ENCODE measurements around the gene ADRA2B.
"Not testable (repeated sequence)": the region's sequence is repeated elsewhere in the genome, so short reads cannot be mapped to it uniquely, and the experiment has no call there.

The ADRA2B gene

GRCh38 chr2:96150007-96150640, 33.8 kb upstream of the ADRA2B start:
- DNase-seq: no peak

DNA sequence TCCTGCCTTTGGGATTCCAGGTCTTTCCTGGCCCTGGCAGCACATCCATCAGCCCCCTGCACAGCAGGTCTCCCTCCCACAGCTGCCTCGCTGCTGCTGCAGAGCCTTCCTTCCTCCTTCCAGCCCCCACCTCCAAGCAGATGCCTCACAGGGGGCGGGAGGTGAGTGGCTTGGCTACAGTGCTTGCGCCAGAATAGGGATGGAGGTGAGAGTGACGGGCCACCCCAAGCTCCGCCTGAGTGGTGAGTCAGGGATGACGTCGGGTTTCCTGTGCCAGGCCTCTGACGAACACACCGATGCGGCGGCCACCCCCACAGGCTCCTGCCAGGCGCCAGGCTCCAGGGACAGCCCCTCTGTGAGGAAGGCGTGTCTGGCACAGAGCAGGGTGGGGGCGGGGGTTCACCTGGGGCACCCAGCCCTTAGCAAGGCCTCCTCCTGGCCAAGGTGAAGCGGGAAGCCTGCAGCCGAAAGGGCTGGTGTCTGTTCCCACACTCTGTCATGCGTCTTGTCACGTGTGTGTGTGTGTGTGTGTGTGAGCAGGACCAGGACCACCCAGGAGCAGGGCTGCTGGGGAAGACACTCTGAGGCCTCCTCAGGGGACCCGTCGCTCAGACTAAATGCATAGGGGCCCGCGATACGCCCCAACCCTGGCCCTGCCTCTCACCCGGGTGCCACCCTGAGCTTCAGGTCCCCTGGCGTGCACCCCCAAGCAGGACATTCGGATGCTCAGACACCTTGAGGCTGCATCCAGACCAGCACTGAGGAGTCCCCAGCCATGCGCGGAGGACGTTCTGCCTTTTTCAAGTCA, 32.2 kb upstream of the ADRA2B start:
- DNase-seq: peak in 2 of 3 experiments; percentile 88 to 94

DNA sequence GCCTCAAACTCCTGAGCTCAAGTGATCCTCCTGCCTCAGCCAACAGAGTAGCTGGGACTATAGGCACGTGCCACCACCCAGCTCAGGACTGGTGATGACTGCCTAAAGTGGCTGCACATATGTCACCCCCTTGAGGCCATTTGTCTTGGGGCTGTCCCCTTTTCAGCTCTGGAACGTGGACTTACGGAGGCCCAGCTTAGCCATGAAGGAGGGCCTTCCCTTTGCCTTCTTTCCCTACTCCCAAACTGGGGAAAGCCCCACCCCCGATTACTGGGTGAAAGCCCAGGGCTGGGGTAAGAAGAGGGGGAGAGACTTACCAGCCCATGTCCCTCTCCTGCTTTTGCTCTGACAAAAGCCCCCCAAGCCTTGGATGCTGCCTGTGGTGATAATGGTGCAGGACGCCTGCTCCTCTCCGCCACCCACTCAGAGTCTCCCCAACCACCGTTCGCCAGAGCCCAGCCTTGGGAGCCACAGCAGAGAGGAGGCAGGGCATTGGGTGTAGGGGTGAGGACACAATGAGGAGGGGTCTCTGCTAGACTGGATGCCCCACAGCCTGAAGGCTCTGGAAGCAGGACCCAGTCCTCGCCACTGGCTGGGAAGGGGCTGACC, 31.3 kb upstream of the ADRA2B start:
- no peak for DNase-seq

- DNase-seq: no peak
Measured at GRCh38 chr2:96146881-96147592, 30.7 kb upstream of the ADRA2B start.

DNA sequence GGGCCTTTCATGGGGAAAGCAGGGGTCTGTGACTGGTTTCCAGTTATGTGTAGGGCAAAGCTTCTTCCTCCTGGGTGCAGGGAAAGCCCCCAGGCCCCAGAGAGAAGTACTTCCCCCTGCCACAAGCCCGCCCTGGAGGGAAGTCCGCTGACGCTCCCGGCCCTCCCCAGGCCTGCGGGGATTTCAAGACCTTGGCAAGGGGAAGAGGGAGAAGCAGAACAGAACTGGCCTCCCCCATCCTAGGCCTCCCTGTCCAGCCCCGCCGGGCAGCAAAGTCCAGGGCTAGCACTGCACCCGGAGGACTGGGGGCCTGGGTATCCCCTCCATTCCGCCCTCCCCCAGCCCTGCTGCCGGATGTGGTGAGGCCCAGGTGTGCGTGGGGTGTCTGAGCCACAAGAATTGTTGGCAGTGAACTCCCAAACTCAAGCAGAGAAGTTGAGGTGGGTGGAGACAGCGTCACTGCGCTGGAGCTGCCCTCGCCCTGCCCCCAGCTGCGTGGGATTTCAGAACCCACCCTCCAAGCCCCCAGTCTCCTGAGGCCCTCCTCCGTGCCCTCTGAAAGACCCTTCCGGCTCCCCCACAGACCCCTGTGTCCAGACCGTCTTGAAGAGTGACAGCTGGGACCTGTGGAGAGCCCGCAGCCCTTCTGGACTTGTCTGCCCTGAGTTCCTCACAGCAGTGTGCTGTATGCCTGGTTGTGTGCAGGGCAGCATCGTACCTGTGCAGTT, 29.9 kb upstream of the ADRA2B start:
- peak in 1 of 3 experiments; percentile 34 for DNase-seq

- peak in 1 of 3 experiments; percentile 46 for DNase-seq
Measured at GRCh38 chr2:96145848-96146152, 29.4 kb upstream of the ADRA2B start.

DNA sequence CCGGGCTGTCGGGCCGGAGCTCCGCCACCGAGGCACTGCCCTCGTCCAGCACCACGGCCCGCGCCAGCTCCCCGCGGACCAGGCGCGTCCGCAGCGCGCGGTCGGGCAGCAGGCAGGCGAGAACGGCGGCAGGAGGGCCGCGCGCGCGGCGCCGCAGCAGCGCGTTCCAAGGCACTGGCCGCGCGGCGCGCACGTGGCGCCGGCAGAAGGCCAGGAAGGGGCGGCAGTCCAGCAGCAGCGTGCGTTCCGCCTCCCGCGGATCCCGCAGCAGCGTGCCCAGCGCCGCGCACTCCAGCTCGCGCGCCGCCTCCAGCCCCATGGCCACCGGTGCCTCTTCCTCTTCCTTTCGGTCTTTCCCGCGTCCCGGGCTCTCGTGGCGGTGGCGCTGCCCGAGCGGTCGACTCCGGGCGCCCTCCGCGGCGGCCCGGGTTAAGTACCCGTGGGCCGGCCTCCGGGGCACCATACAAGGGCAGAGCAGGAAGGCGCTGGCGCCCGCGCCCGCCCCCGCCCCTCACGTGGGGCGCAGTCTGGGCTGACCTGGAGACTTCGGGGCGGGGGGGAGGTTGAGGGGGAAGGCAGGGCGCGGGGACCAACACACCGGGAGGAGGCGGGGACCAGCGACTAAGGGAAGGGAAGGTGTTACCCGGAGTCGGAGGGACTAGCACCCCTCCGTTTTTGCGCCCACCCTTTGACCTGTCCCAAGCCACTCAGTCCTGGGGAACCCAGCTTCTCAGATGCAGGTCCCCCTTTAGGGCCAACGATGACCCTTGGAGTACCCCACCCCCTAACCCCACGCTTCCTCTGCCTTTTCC, 28.9 kb upstream of the ADRA2B start, which contains the start of gene DUSP2:
TSS of gene DUSP2 (minus strand) at position 405 of the 812 bp plus-strand sequence. CDS start at position 319, 86 bp downstream.
- peak; percentile 5 to 93 (median 91) for DNase-seq

DNA sequence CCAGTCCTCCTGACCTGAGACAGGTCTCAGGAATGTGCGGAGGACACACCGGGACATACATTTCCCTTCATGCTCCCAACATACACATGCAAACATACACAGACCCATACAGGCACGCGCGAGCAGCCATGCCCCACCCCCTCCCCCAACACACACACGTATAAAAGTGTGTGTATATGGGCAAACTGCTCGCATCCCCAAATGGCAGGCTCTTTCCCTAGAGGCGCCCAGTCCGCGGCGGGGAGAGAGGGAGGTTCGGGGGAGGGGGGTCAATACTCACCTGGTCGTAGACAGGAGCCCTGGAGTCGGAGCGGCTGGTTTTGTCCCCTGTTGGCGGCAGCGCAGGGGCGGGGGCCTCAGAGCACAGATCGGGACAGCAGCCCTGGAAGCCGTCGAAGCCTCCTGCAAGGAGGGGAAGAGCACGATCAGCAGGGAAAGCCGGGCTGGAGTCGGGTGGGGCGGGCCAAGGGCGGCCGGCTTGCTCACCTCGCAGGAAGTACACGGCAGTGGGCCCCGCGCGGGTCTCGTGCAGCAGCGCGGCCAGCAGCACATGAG, 28.2 kb upstream of the ADRA2B start:
- peak in 1 of 3 experiments; percentile 74 for DNase-seq

GRCh38 chr2:96143848-96144480, 27.6 kb upstream of the ADRA2B start:
- DNase-seq: peak in 2 of 3 experiments; percentile 63 to 74

DNA sequence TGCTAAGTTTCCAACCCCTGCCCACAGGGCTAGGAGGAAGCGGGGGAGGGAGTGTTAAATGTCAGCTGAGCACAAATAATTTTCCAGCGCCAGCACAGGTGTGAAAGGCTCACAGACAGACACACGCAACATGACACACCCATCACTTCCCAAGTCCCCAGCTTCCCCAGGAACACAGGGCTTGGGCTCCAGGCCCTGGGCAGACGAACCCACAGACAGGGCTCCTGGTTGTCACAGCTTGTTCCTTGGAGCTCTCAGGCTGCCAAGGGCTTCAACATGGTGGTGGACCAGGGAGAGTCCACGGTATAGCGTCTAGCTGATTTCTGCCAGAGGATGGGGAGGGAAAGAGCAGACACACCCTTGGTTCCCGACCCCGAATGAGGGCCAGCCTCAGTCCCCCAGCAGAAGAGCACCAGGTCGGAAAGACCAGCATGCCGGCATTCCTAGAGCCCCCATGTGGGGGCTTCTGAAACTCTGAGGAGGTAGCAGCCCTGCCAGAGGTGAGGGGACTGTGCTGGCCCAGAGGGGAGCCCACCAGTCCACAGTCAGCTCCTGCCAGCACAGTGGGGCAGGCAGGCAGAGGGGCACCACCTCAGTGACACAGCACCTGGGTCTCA, 27.0 kb upstream of the ADRA2B start:
- DNase-seq: peak in 1 of 3 experiments; percentile 3

DNA sequence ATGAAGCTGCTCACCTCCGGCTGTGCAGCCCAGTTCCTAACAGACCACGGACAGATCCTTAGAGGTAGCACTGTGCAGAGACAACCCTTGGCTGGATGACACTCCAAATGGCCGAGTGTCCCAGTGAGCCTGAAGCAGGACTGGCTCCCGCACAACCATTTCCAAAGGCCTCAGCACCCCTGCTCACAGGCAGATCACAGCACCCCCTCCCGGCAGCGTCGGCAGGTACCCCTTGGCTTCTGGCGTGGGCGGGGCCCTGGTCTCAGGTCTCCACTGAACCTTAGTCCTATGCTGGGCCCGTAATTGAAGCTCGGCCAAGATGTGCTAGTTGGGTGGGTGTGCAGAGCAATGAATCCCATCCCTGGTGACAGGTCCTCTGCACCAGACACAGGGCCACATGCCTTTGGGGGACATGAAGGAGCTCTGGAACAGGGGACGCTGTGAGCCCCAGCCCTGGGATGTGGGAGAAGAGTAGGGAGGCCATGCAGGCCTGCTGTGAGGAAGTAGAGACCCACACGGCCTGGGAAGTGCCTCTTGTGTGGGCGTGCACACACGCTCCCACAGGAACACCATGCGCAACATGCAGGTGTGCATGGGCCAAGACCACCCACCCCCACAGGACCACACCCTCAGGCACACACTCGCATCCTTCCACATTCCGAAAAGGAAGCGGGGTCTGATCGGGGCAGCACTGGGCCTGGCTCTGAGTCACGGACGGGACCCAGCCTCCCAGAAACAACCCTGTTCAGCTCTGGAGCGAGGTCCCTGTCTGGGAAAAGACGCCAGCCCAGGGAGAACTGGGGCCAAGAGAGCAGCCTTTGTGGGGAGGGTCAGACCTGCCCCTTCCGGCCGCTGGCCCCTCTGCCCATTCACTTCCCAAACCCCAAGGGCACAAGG, 26.1 kb upstream of the ADRA2B start:
- DNase-seq: no peak

GRCh38 chr2:96141624-96141967, 25.2 kb upstream of the ADRA2B start:
- not testable (repeated sequence) for DNase-seq

GRCh38 chr2:96140941-96141623, 24.7 kb upstream of the ADRA2B start:
- DNase-seq: no peak

DNA sequence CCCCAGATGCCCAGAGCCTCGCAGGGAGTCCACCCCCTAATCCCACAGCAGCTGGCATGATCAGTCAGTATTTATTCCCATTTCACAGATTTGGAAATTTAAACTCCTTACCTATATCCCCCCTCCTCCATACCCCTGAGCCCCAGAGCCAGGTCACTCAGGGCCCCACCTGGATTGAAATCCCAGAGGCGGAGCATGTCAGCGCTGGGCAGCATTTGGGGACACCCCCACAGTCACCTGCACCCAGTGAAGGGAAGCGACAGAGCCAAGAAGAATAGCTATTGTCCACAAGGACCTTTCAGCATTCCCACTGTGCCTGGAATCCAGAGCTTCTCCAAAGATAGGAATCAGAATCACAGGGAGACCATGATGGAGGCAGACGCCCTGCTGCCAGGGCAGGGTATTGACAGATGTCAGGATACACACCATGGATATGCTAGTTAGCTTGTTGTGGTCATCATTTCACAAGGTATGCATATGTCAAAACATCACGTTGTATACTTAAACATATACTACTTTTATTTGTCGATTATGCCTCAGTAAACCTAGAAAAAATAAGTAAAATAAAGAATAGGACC, 22.9 kb upstream of the ADRA2B start:
- DNase-seq: no peak

DNA sequence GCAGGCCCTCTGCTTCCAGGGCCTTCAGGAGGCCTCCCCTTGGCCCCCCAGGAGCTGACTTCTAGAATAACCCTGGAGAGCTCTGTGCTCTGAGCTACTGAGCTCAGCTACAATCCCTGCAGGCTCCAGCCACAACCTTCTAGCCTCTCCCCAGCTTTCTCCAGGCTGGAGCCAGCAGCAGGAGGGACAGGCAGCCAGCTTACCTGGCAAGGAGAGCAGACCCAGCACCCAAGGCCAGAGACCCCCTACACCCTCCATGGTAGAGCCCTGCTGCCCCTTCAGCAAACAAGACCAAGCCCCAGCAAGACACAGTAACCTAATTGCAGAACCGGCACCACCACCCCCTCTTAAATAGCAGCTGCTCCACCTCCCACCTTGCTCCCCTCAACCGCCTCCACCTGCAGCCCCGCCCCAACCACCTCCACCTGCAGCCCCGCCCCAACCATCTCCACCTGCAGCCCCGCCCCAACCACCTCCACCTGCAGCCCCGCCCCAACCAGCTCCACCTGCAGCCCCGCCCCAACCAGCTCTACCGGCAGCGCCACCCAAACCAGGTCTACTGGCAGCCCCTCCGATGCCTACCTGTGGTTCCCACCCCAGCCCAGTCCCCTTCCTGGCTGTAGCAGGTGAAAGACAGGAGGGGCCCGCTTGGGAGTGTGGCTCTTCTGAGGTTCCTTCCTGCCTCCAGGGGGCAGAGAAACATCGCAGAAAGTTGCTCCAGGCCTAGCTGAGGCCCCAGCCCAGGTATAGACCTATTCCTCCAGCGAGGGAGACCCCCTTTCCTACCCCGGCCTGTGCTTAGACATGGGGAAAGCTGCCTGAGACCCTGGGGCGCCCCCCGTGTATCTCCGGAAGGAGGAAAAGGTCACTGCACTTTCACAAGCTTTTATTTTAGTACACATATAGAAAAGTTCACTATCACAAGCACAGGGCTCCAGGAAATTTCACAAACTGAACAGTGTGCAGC, 22.1 kb upstream of the ADRA2B start, which contains the start of gene ASTL:
TSS of gene ASTL (minus strand) at position 324 of the 967 bp plus-strand sequence. CDS start at position 258, 66 bp downstream.
- peak; percentile 26 to 77 (median 67) for DNase-seq

DNA sequence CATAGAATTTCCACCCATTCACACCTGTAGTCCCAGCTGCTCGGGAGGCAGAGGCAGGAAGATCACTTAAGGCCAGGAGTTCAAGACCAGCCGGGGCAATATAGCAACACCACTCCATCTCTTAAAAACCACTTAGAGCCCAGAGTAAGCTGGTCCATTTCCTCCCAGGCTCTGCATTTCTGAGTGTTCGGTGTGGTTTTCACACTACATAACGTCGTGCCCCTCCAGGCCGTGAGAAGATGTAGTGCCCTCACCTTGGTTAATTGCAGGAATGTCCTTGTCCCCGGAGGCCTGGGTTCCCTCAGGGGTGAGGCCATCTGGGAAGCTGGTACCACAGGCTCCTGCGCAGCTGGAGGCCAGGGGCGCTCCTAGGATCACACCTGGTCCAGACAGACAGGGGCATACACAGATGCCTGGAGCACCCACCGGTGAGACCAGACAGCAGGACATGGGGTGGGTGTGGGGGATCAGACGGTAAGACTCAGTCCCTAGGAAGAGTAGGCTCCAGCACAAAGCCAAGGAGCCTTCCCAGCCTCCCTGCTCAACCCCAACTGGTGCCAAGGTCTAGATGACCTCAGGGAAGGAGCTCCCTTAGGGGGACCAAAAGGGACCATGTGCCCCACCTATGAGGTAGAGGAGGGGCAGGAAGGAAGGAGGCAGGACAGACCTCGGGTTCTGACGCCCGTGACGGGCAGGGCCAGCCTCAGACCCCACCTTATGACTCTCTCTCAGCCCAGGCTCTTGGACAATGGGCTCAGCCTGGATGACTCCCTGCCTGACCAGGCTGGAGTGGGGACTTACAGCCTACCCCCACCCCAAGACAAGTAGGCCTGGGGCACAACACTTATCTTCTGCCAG, 21.2 kb upstream of the ADRA2B start:
- DNase-seq: no peak

Measured in NCI-H1417 (cell line).